ENCODE data around the gene LEMD2.

LEMD2 gene

GRCh38 chr6:33738879-33739278 is 50.1 kb downstream of the LEMD2 start:
- H3K9me2 ChIP-seq (replicated peaks; ENCODE audit: low read depth, low read length): no peaks in the 10 kb centered on the region
- H3K79me2 ChIP-seq (ENCODE audit: insufficient read depth, low read length): no peaks in the 10 kb centered on the region
- H2AFZ ChIP-seq (ENCODE audit: low read length): no peak overlapping the region
- no peak overlapping the region for H3K4me3 ChIP-seq (ENCODE audit: low read length, poor library complexity, severe bottlenecking)
- no peak overlapping the region for H3K9ac ChIP-seq (ENCODE audit: low read depth, low read length, poor library complexity, severe bottlenecking)
- H3K27me3 ChIP-seq (ENCODE audit: insufficient read depth, low read length, poor library complexity, severe bottlenecking): no peaks in the 10 kb centered on the region
- H3F3A ChIP-seq (ENCODE audit: low read depth): no peaks in the 10 kb centered on the region
- H3K36me3 ChIP-seq (ENCODE audit: insufficient read depth, low read length): no peaks in the 10 kb centered on the region
- H4K20me1 ChIP-seq (ENCODE audit: insufficient read depth, low read length, poor library complexity, severe bottlenecking): no peaks in the 10 kb centered on the region
- no peak for TF ChIP-seq CTCF (conservative IDR thresholded peaks at IDR 0.05; ENCODE audit: low read length)
- TF ChIP-seq EZH2phosphoT487 (IDR thresholded peaks at IDR 0.05; ENCODE audit: borderline replicate concordance): no peak
- no peaks in the 10 kb centered on the region for H3K4me1 ChIP-seq (ENCODE audit: insufficient read depth, low read length, poor library complexity, severe bottlenecking)
- no peak overlapping the region for H3K4me2 ChIP-seq (ENCODE audit: low read depth, low read length, poor library complexity, severe bottlenecking)
- no peaks in the 10 kb centered on the region for H3K9me3 ChIP-seq (ENCODE audit: insufficient read depth, low read depth, low read length)

- Histone ChIP-seq H3K9ac (ENCODE audit: low read depth, low read length, poor library complexity, severe bottlenecking) (no peak overlapping the region), H4K20me1 (ENCODE audit: insufficient read depth, low read length, poor library complexity, severe bottlenecking) (no peaks in the 10 kb centered on the region), H3F3A (ENCODE audit: low read depth) (no peaks in the 10 kb centered on the region), H2AFZ (ENCODE audit: low read length) (no peak overlapping the region), H3K9me2 (replicated peaks; ENCODE audit: low read depth, low read length) (no peaks in the 10 kb centered on the region), H3K36me3 (ENCODE audit: insufficient read depth, low read length) (no peaks in the 10 kb centered on the region), H3K4me3 (ENCODE audit: low read length, poor library complexity, severe bottlenecking) (no peak overlapping the region), H3K9me3 (ENCODE audit: insufficient read depth, low read depth, low read length) (no peaks in the 10 kb centered on the region), H3K79me2 (ENCODE audit: insufficient read depth, low read length) (no peaks in the 10 kb centered on the region), H3K27me3 (ENCODE audit: insufficient read depth, low read length, poor library complexity, severe bottlenecking) (no peaks in the 10 kb centered on the region), H3K4me2 (ENCODE audit: low read depth, low read length, poor library complexity, severe bottlenecking) (no peak overlapping the region), H3K4me1 (ENCODE audit: insufficient read depth, low read length, poor library complexity, severe bottlenecking) (no peaks in the 10 kb centered on the region)
- TF ChIP-seq EZH2phosphoT487 (IDR thresholded peaks at IDR 0.05; ENCODE audit: borderline replicate concordance) (no peak), CTCF (conservative IDR thresholded peaks at IDR 0.05; ENCODE audit: low read length) (no peak)
Measured at GRCh38 chr6:33738153-33738552, 50.8 kb downstream of the LEMD2 start.

GRCh38 chr6:33737267-33738026 is 51.5 kb downstream of the LEMD2 start:
- Histone ChIP-seq H2AFZ (ENCODE audit: low read length) (no peak overlapping the region), H3K4me2 (ENCODE audit: low read depth, low read length, poor library complexity, severe bottlenecking) (no peak overlapping the region), H3F3A (ENCODE audit: low read depth) (no peaks in the 10 kb centered on the region), H3K9ac (ENCODE audit: low read depth, low read length, poor library complexity, severe bottlenecking) (no peak overlapping the region), H4K20me1 (ENCODE audit: insufficient read depth, low read length, poor library complexity, severe bottlenecking) (no peaks in the 10 kb centered on the region), H3K27me3 (ENCODE audit: insufficient read depth, low read length, poor library complexity, severe bottlenecking) (no peaks in the 10 kb centered on the region), H3K9me3 (ENCODE audit: insufficient read depth, low read depth, low read length) (no peaks in the 10 kb centered on the region), H3K9me2 (replicated peaks; ENCODE audit: low read depth, low read length) (no peaks in the 10 kb centered on the region), H3K4me3 (ENCODE audit: low read length, poor library complexity, severe bottlenecking) (no peak overlapping the region), H3K4me1 (ENCODE audit: insufficient read depth, low read length, poor library complexity, severe bottlenecking) (no peaks in the 10 kb centered on the region), H3K79me2 (ENCODE audit: insufficient read depth, low read length) (no peaks in the 10 kb centered on the region), H3K36me3 (ENCODE audit: insufficient read depth, low read length) (no peaks in the 10 kb centered on the region)
- TF ChIP-seq CTCF (conservative IDR thresholded peaks at IDR 0.05; ENCODE audit: low read length) (no peak), EZH2phosphoT487 (IDR thresholded peaks at IDR 0.05; ENCODE audit: borderline replicate concordance) (no peak)
